HepG2 (cell line): ENCODE measurements around the gene ZBTB1. TPM values are rescaled to one million over a fixed set of nuclear protein-coding genes. Genes with fewer than 3 reads are reported as not detected.

Experiments used
- HNF1A ChIP-seq, 2 experiments: sonication (generic) in 1 of 2; formaldehyde crosslinking in 1 of 2; IDR thresholded peaks; 2 replicates each; pipeline versions ENCODE4 v1.4.0 to v1.6.1; 2016 to 2020; ENCODE audit warnings: borderline replicate concordance in 1 of 2, low read depth in 1 of 2, mild to moderate bottlenecking in 1 of 2, missing genetic modification reagents in 1 of 2
- KDM6A ChIP-seq: IDR thresholded peaks from 2 replicates; pipeline ENCODE4 v1.6.1; 2016; ENCODE audit warnings: low read depth
- MED8 ChIP-seq: sonication (generic); formaldehyde crosslinking; IDR thresholded peaks from 2 replicates; pipeline ENCODE4 v1.8.1; 2023; ENCODE audit warnings: mild to moderate bottlenecking, missing genetic modification reagents; ENCODE audit not compliant: insufficient replicate concordance
- MXD1 ChIP-seq: sonication (generic); formaldehyde crosslinking; IDR thresholded peaks from 2 replicates; pipeline ENCODE4 v1.4.0; 2020; ENCODE audit warnings: mild to moderate bottlenecking, missing genetic modification reagents
- RFX3 ChIP-seq: IDR thresholded peaks from 2 replicates; pipeline ENCODE4 v1.6.1; 2016; ENCODE audit warnings: missing biosample characterization, missing genetic modification reagents
- RXRB ChIP-seq: IDR thresholded peaks from 2 replicates; pipeline ENCODE4 v1.6.1; 2016; ENCODE audit warnings: borderline replicate concordance, missing genetic modification reagents, missing compliant biosample characterization
- TARDBP ChIP-seq: sonication (generic); formaldehyde crosslinking; IDR thresholded peaks from 2 replicates; pipeline ENCODE4 v1.8.0; 2022; ENCODE audit warnings: mild to moderate bottlenecking, missing genetic modification reagents
- TBL1XR1 ChIP-seq: fragments of 150-350 bp; IDR thresholded peaks from 2 replicates; pipeline ENCODE4 v1.6.1; 2014; ENCODE audit warnings: borderline replicate concordance, low read length; ENCODE audit not compliant: partially characterized antibody
- ZBTB44 ChIP-seq: sonication (generic); formaldehyde crosslinking; IDR thresholded peaks from 2 replicates; pipeline ENCODE4 v1.4.0; 2020; ENCODE audit warnings: missing genetic modification reagents
- ZFYVE20 ChIP-seq: sonication (generic); formaldehyde crosslinking; IDR thresholded peaks from 2 replicates; pipeline ENCODE4 v1.8.0; 2023; ENCODE audit warnings: low read depth, mild to moderate bottlenecking, moderate library complexity, missing genetic modification reagents, borderline replicate concordance
- ZNF121 ChIP-seq: sonication (generic); formaldehyde crosslinking; IDR thresholded peaks from 2 replicates; pipeline ENCODE4 v1.5.0; 2020; ENCODE audit warnings: mild to moderate bottlenecking, missing genetic modification reagents
- ZNF124 ChIP-seq: sonication (generic); formaldehyde crosslinking; IDR thresholded peaks from 2 replicates; pipeline ENCODE4 v1.4.0; 2020; ENCODE audit warnings: missing genetic modification reagents
- ZNF275 ChIP-seq: sonication (generic); formaldehyde crosslinking; IDR thresholded peaks from 2 replicates; pipeline ENCODE4 v1.8.0; 2022; ENCODE audit warnings: missing genetic modification reagents, mild to moderate bottlenecking, inconsistent platforms, borderline replicate concordance
- ZNF562 ChIP-seq: sonication (generic); formaldehyde crosslinking; IDR thresholded peaks from 2 replicates; pipeline ENCODE4 v1.8.0; 2022; ENCODE audit warnings: missing genetic modification reagents, borderline replicate concordance
- ZNF597 ChIP-seq: sonication (generic); formaldehyde crosslinking; IDR thresholded peaks from 2 replicates; pipeline ENCODE4 v1.5.0; 2020; ENCODE audit warnings: missing genetic modification reagents
- ZNF629 ChIP-seq: sonication (generic); formaldehyde crosslinking; conservative IDR thresholded peaks from 2 replicates; pipeline ENCODE4 v1.5.0; 2020; ENCODE audit warnings: missing genetic modification reagents
- polyA plus RNA-seq, 8 experiments: library from polyadenylated mRNA; depleted of rRNA in 3 of 8; stranded (reverse) in 7 of 8; unstranded in 1 of 8; fragments of >200 nt; fragmentation: Illumina TruSeq in 4 of 8; extraction: Trizol in 4 of 8; gene quantifications; 2 replicates each; pipeline versions ENCODE4 v1.2.1 to v1.2.3, GENCODE V29; 2011 to 2016; ENCODE audit warnings: low read depth in 4 of 8, missing spikeins in 1 of 8, mixed read lengths in 1 of 8; ENCODE audit not compliant: insufficient read depth in 1 of 8
- total RNA-seq, 5 experiments: library from RNA; depleted of rRNA; stranded (reverse); fragments of >200 nt; fragmentation: Illumina TruSeq; extraction: Trizol; gene quantifications; 2 replicates each; pipeline ENCODE4 v1.2.3, GENCODE V29; 2016; ENCODE audit warnings: low read depth in 1 of 5
- TF ChIP-seq, protein P1 (sequence below): IDR thresholded peaks from 2 replicates; pipeline ENCODE4 v1.6.1; 2016; ENCODE audit warnings: missing compliant biosample characterization, missing genetic modification reagents, borderline replicate concordance

Gene ZBTB1
- total and polyA plus RNA-seq, 2 of the 13 experiments (the other 11 are each of a cell fraction or from before 2014, with no cell fraction given): 18.8 to 22.6 TPM

GRCh38 chr14:64540208-64541202 lies 35.9 kb downstream of the ZBTB1 start, which contains the start of gene HSPA2 (continued):
- TF ChIP-seq, protein P1, sequence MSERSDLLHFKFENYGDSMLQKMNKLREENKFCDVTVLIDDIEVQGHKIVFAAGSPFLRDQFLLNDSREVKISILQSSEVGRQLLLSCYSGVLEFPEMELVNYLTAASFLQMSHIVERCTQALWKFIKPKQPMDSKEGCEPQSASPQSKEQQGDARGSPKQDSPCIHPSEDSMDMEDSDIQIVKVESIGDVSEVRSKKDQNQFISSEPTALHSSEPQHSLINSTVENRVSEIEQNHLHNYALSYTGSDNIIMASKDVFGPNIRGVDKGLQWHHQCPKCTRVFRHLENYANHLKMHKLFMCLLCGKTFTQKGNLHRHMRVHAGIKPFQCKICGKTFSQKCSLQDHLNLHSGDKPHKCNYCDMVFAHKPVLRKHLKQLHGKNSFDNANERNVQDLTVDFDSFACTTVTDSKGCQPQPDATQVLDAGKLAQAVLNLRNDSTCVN (CRISPR knock-in tag): no peak
- TF ChIP-seq KDM6A: no peak
- peak; percentile 66; the same call in 1 of the 2 replicates for TF ChIP-seq TARDBP
- TF ChIP-seq MXD1 (CRISPR knock-in tag): no peak
- TF ChIP-seq TBL1XR1: no peak
- no peak for TF ChIP-seq HNF1A (IDR thresholded peaks at IDR 0.05; ENCODE audit: low read depth)
- peak; percentile 47; the same call in 1 of the 2 replicates for TF ChIP-seq HNF1A (CRISPR knock-in tag; IDR thresholded peaks at IDR 0.05; ENCODE audit: borderline replicate concordance)
- TF ChIP-seq ZNF124: no peak
- TF ChIP-seq ZBTB44 (CRISPR knock-in tag): no peak
- no peak for TF ChIP-seq ZNF275 (CRISPR knock-in tag)
- TF ChIP-seq MED8 (CRISPR knock-in tag): no peak
- no peak for TF ChIP-seq ZFYVE20 (CRISPR knock-in tag)
- TF ChIP-seq RFX3 (CRISPR knock-in tag): no peak
- no peak for TF ChIP-seq ZNF562
- TF ChIP-seq ZNF597 (CRISPR knock-in tag): no peak
- no peak for TF ChIP-seq RXRB (CRISPR knock-in tag)
- TF ChIP-seq ZNF121 (CRISPR knock-in tag): no peak
- TF ChIP-seq ZNF629 (CRISPR knock-in tag): no peak
